HG02623 (cell line): ENCODE measurements around the gene RSPH1.

Experiments used
- ATAC-seq: cut with Tn5 transposase; IDR thresholded peaks from one replicate; pipeline ENCODE4 v1.9.1; 2021; ENCODE audit warnings: moderate library complexity; ENCODE audit not compliant: unreplicated experiment

Gene RSPH1

DNA sequence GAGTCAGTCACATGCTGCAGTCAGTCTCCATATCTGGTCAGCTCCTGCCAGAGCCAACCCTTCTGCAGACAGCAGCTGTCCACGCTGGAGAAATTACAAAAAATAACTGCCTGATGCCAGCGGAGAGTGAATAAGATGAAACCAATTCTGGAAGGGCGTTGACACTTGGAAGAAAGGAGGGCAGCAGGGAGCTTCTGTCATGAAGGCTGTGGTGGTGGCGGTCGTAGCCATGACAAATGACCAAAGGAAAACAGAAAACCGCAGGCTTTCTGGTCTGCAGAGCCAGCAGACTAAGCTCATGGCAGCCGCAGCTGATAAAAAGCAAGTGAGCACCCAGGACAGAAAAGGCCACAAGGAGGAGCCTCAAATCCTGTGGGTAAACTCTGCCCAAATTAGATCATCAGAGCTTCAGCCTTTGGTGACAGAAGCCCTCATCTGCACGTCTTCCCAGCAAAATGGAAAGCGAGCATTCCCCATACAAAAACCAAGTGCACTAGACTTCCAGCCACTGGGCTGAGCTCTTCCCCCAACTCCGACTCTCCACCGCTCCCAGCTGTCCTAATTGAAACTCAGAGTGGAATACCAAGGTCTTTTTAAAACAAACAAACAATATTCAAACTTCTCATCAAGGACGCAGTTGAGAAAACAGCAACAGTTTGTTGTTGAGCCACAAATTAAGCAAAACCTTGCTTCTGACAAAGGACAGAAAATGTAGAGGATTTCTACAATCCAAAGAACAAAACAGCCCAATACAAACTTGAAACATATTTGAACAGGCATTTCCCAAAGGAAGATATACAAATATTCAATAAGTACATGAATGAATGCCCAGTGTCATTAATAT, 28.7 kb downstream of the RSPH1 start:
- no peak for ATAC-seq

GRCh38 chr21:42466700-42467099, 29.3 kb downstream of the RSPH1 start:
- ATAC-seq = no peak

DNA sequence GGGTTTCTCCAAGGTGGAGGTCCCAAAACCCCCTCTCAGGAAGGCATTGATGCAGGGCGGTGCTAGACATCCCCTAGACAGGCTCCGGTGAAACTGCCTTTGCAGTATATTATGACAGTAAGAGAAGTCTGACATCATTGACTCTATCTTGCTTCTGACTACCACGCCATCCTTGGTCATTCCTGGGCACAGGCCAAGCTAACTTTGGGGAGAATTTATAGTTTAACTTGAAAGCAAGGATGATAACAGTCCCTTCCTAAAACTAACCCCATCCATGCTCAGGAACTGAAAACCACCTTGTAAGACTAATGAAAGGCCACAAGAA, 30.3 kb downstream of the RSPH1 start:
- ATAC-seq = peak; percentile 34

DNA sequence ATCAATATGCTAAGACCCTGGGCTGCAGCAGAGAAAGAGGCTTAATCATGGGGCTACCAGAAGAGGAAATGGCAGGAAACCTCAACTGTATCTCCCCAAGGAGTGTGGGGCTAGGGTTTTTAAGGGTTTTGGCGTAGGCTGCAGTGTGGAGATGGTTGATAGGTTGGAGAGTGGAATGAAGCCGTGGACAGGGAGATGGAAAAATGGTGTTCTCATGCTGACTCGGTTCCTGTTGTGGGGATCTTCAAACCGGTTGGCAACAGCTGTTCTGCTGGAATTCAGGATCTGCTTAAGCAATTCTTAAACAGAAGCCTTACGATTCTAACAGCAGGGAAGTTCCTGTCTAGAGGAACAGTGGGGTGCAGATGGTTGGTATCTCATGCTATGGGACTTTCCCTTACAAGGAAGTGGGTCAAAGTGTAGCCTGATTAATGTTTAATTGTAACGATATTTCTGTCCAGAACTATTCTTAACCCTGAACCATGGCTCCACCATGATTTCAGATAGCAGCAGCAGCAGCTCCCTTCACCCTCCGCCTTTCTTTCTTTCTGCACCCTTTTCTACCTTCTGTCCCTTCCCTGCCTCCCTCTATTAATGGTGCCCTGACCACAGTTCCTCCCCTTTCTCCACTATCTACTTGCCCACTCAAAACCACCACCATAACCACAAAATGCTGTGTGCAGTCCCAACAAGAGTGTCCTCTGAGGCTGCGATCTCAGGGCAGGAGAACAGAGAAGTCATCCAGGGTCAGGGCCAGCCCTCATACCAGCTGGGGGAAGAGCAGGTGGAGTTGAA, 30.8 kb downstream of the RSPH1 start:
- peak; percentile 5 for ATAC-seq

GRCh38 chr21:42463861-42464515, 32.0 kb downstream of the RSPH1 start:
- no peak for ATAC-seq

GRCh38 chr21:42461881-42462877, 33.8 kb downstream of the RSPH1 start:
- no peak for ATAC-seq

GRCh38 chr21:42461185-42461520, 34.9 kb downstream of the RSPH1 start:
- ATAC-seq = no peak

DNA sequence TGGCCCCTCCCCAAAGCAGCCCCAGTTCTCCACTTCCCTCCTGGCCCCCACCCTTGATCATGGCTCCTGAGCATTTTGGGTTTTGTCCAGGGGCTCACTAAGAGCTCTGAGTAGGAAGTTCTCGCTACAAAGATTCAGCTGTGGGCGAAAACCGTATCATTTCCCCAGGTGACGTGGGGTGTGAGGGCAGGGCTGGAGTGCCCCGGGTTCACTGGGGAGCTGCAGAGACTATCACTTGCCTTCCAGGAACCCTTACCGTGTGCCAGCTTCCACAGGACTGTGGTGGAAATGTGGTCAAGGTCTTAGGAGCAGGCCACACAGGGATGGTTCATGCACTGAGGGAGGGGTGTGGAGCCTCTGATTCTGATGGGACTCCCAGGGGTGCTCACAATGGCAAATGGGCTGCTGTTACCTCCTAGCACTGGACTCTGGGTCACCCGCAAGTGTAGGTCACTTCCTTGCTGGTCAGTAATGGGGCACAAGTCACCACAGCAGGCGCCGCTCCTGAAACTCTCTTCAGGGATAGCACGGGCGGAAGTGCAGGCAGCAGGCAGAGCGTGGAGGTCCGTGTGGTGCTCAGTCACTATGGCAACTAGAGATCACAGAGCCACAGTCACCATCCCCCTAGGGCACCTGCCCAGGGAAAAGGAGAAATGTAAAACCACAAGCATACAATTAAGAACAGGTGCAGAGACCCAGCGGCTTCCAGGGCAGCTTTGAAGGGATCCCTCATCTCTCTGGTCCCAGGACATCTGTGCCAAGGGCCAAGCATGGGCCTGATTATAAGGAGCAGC, 35.4 kb downstream of the RSPH1 start:
- ATAC-seq = peak; percentile 55

DNA sequence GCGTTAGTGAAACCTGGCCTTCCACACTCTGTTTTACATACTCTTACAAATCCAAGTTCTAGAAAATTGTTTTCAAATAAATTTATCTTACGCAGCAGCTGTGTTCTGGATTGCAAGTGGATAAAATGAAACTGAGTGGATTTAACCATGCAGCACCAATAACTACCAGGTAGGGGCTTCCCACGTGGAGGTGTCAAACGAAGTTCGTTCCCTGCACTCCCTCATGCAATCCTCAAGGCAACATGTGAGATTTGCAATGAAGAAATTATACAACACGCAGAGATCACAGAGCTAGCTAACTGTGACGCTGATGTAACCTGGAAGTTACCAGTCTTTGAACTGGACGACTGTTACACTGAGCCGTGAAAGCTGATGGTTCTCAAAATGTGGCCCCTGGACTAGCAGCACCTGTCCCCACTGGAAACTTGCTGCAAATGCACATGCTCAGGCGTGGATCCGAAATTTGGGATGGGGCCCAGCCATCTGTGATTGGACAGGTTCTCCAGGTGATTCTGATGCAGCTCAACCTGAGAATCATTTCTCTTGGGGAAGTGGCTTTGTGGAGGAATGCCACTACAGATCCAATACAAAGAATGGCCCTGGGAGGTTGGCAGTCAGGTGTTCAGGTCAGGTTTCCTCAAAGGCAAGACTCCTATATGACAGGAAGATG, 36.3 kb downstream of the RSPH1 start:
- no peak for ATAC-seq

- no peak for ATAC-seq
Observed at GRCh38 chr21:42459082-42459460, 37.0 kb downstream of the RSPH1 start.

DNA sequence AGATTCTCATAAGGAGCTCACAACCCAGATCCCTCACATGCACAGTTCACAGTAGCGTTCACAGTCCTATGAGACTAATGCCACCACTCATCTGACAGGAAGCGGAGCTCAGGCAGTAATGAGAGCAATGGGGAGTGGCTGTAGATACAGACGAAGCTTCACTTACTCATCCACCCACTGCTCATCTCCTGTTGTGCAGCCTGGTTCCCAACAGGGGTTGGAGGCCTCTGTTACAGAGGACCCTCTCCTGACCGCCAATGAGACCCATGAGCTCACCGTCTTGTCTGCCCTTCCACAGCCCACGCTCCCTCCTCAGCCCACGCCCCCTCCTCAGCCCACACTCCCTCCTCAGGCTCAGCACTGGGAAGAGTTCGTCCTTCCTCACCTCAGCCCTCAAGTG, 39.6 kb downstream of the RSPH1 start:
- ATAC-seq = no peak

GRCh38 chr21:42455754-42456440, 40.1 kb downstream of the RSPH1 start:
- no peak for ATAC-seq

DNA sequence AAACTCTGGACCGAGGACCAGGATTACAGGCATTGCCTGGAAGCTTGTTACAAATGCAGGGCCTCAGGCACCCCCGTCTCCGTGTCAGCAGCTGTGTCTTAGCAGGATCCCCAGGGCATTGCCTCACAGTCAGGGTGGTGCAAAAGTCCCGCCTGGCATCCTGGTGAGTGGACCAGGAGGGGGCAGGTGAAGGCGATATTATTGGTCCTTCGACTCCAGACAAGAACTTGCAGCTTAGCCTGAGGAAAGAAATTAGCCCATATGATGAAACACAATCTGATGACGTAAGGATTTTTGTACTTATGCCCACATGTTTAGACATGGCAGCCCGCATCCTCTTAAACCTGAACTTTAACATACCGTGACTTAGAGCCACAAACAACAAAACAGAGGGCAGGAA, 40.8 kb downstream of the RSPH1 start:
- ATAC-seq = no peak

GRCh38 chr21:42454786-42455185, 41.2 kb downstream of the RSPH1 start:
- no peak for ATAC-seq

DNA sequence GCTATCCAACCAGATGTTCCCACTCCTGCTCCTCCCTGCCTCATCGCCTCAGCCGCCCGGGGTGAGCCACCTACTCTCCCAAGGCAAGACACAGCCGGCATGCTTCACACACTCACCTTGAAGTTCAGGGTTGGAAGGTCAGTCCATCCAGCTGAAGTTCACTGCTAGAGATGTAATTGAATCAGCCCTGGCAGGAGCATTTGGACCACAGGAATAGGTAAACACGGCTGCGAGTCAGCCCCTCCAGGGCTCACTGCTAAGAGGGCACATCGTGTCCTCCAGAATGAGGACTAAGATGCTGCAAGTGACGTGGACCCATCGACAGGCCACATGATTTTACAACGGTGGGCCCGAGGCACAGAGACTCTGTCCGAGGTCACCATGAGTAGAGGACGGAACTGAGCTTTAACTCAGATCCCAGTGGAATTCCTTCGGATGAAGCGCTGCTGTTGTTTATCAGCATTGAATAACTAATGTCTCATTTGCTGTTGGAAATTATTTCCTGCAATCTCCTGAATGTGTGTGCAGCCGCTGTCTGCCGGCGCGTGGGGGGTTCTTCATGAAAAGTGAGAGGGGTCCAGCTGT, 41.9 kb downstream of the RSPH1 start:
- ATAC-seq = no peak

GRCh38 chr21:42453224-42453985, 42.6 kb downstream of the RSPH1 start:
- no peak for ATAC-seq

GRCh38 chr21:42452401-42453223, 43.4 kb downstream of the RSPH1 start:
- ATAC-seq = no peak
